OCI-LY1 (cell line): Measurements from ENCODE around the gene SYNE1.

Source experiments
- CTCF ChIP-seq: fragments of 200-600 bp; sonication (generic), shearing (Covaris generic); IDR thresholded peaks from 2 replicates; pipeline ENCODE4 v1.5.1; 2017; ENCODE audit warnings: mild to moderate bottlenecking, antibody characterized with exemption, low read length, moderate library complexity, mixed read lengths
- EZH2 ChIP-seq: fragments of 200-600 bp; sonication (generic), shearing (Covaris generic); IDR thresholded peaks from 2 replicates; pipeline ENCODE4 v1.8.0; 2017; ENCODE audit warnings: borderline replicate concordance, mixed run types, mild to moderate bottlenecking, antibody characterized with exemption, low read length, moderate library complexity, mixed read lengths

- TF ChIP-seq CTCF = no peak
- TF ChIP-seq EZH2 = no peak
Observed at GRCh38 chr6:152605941-152606340, 31.2 kb downstream of the SYNE1 start.
